WTC11 (cell line): ENCODE measurements around the gene BBS1.

ENCODE experiments used
- ATF2 ChIP-seq: sonication (generic); formaldehyde crosslinking; IDR thresholded peaks from 2 replicates; pipeline ENCODE4 v1.8.1; 2022; ENCODE audit warnings: low read depth, missing genetic modification reagents, borderline replicate concordance
- E2F4 ChIP-seq: sonication (generic); formaldehyde crosslinking; IDR thresholded peaks from 2 replicates; pipeline ENCODE4 v1.8.1; 2022; ENCODE audit warnings: low read depth, mild to moderate bottlenecking, moderate library complexity, missing genetic modification reagents, borderline replicate concordance
- HMGXB4 ChIP-seq: sonication (generic); formaldehyde crosslinking; IDR thresholded peaks from 2 replicates; pipeline ENCODE4 v1.8.1; 2023; ENCODE audit warnings: mild to moderate bottlenecking, moderate library complexity, missing genetic modification reagents
- KAT7 ChIP-seq: sonication (generic); formaldehyde crosslinking; IDR thresholded peaks from 2 replicates; pipeline ENCODE4 v1.8.1; 2023; ENCODE audit warnings: missing genetic modification reagents, mild to moderate bottlenecking, borderline replicate concordance
- NR2C2 ChIP-seq: sonication (generic); formaldehyde crosslinking; IDR thresholded peaks from 2 replicates; pipeline ENCODE4 v1.8.0; 2022; ENCODE audit warnings: mild to moderate bottlenecking, missing genetic modification reagents
- SP1 ChIP-seq: sonication (generic); formaldehyde crosslinking; conservative IDR thresholded peaks from 2 replicates; pipeline ENCODE4 v1.8.1; 2022; ENCODE audit warnings: missing genetic modification reagents
- ZSCAN18 ChIP-seq: fragments of 250-450 bp; sonication (Bioruptor Pico); IDR thresholded peaks from 2 replicates; pipeline ENCODE4 v2.1.2; 2022; ENCODE audit warnings: mild to moderate bottlenecking, moderate library complexity
- TF ChIP-seq, protein P1 (sequence below): fragments of 200-600 bp; IDR thresholded peaks from 2 replicates; pipeline ENCODE4 v1.8.0; 2022; ENCODE audit warnings: antibody characterized with exemption
- TF ChIP-seq, protein P2 (sequence below): sonication (generic); formaldehyde crosslinking; IDR thresholded peaks from 2 replicates; pipeline ENCODE4 v1.8.1; 2023; ENCODE audit warnings: mild to moderate bottlenecking, missing genetic modification reagents, moderate library complexity

DNA sequence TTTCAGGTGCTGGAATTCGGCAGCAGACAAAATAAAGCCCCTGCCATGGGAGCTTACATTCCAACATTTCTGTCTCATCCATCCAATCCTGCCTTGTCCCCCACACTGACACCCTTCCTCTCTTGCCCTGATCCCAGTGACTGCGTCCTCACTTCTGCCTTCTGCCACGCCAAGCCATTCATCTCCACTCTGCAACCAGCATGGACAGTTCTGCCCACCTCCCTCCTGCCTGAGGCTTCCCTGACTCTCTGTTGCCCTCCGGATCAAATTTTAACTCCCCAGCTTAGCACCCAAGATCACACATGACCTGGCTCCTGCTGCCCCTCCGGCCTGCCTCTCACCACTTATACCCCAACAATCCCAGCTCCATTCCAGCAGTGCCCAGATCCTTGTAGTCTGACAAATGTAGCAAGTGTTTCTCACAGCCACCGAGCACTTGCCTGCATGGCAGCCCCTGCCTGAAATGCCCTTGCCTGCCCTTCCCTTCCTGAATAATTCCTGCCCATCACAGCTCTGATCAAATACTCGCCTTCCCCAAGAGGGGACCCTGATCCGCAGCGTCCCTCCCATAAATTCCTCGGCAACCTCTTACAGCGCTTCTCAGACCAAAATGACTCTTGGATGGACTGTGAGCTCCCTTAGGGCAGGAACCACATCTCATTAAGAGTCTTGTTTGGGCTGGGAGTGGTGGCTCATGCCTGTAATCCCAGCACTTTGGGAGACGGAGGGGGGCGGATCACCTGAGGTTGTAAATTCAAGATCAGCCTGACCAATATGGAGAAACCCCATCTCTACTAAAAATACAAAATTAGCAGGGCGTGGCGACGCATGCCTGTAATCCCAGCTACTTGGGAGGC lies 38.6 kb downstream of the BBS1 start:
- TF ChIP-seq E2F4 (CRISPR knock-in tag) = no peak
- TF ChIP-seq, protein P1, sequence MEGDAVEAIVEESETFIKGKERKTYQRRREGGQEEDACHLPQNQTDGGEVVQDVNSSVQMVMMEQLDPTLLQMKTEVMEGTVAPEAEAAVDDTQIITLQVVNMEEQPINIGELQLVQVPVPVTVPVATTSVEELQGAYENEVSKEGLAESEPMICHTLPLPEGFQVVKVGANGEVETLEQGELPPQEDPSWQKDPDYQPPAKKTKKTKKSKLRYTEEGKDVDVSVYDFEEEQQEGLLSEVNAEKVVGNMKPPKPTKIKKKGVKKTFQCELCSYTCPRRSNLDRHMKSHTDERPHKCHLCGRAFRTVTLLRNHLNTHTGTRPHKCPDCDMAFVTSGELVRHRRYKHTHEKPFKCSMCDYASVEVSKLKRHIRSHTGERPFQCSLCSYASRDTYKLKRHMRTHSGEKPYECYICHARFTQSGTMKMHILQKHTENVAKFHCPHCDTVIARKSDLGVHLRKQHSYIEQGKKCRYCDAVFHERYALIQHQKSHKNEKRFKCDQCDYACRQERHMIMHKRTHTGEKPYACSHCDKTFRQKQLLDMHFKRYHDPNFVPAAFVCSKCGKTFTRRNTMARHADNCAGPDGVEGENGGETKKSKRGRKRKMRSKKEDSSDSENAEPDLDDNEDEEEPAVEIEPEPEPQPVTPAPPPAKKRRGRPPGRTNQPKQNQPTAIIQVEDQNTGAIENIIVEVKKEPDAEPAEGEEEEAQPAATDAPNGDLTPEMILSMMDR = no peak
- no peak for TF ChIP-seq HMGXB4 (CRISPR knock-in tag)
- TF ChIP-seq KAT7 (CRISPR knock-in tag) = no peak
- TF ChIP-seq, protein P2, sequence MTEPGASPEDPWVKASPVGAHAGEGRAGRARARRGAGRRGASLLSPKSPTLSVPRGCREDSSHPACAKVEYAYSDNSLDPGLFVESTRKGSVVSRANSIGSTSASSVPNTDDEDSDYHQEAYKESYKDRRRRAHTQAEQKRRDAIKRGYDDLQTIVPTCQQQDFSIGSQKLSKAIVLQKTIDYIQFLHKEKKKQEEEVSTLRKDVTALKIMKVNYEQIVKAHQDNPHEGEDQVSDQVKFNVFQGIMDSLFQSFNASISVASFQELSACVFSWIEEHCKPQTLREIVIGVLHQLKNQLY = no peak
- no peak for TF ChIP-seq NR2C2
- no peak for TF ChIP-seq ATF2 (CRISPR knock-in tag)
- TF ChIP-seq ZSCAN18 = no peak
- no peak for TF ChIP-seq SP1 (CRISPR knock-in tag)
